ENCODE results near the gene CAVIN4. TPM values are rescaled to one million over a fixed set of nuclear protein-coding genes. Genes with fewer than 3 reads are reported as not detected.

The CAVIN4 gene
- total RNA-seq, 3 donors from 2014 or later: 0.14 to 0.82 TPM; not detected in 1

GRCh38 chr9:100590481-100590880 lies 12.6 kb downstream of the CAVIN4 start:
- ATAC-seq (no peak), DNase-seq (no peak)
- TF ChIP-seq, protein P1, sequence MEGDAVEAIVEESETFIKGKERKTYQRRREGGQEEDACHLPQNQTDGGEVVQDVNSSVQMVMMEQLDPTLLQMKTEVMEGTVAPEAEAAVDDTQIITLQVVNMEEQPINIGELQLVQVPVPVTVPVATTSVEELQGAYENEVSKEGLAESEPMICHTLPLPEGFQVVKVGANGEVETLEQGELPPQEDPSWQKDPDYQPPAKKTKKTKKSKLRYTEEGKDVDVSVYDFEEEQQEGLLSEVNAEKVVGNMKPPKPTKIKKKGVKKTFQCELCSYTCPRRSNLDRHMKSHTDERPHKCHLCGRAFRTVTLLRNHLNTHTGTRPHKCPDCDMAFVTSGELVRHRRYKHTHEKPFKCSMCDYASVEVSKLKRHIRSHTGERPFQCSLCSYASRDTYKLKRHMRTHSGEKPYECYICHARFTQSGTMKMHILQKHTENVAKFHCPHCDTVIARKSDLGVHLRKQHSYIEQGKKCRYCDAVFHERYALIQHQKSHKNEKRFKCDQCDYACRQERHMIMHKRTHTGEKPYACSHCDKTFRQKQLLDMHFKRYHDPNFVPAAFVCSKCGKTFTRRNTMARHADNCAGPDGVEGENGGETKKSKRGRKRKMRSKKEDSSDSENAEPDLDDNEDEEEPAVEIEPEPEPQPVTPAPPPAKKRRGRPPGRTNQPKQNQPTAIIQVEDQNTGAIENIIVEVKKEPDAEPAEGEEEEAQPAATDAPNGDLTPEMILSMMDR (IDR thresholded peaks at IDR 0.05): no peak
- H3K4me3 ChIP-seq: no peak overlapping the region
- no peaks in the 10 kb centered on the region for H3K9me3 ChIP-seq
- no peaks in the 10 kb centered on the region for H3K36me3 ChIP-seq (ENCODE audit: low read depth)
- intact Hi-C loops (cut with DNase I, micrococcal nuclease): loop anchor here in 1 of 2 donors (10.0 kb wide), 1 partner anchor 146 kb away; no protein-coding TSS in a partner anchor
- H3K4me1 ChIP-seq (ENCODE audit: low read depth): no peaks in the 10 kb centered on the region

DNA sequence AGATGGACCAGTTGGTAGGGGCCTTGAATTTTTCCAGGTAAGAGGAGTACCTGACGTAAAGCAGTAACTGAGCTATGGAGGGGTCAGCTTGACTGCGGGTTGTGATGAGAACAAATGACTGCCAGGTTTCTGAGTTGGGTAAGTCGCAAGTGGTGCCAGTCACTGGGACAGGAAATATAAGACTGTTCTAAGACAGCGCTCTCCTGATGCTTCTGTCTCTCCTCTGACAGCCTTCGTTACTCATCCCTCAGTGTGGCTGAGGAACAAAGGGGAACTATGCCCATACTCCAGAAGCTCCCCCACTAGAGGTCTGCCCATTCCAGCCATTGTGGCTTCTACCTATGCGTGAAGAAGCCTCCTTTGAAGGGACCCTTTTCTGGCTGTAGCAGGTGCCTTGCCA lies 13.3 kb downstream of the CAVIN4 start:
- H3K4me3 ChIP-seq: no peak overlapping the region
- DNase-seq: no peak
- H3K36me3 ChIP-seq (ENCODE audit: low read depth): no peaks in the 10 kb centered on the region
- TF ChIP-seq, protein P1 (IDR thresholded peaks at IDR 0.05): no peak
- no peak for ATAC-seq
- intact Hi-C loops (cut with DNase I, micrococcal nuclease): loop anchor here in 1 of 2 donors (10.0 kb wide), 1 partner anchor 146 kb away; no protein-coding TSS in a partner anchor
- no peaks in the 10 kb centered on the region for H3K9me3 ChIP-seq
- H3K4me1 ChIP-seq (ENCODE audit: low read depth): no peaks in the 10 kb centered on the region

- Histone ChIP-seq H3K4me3 (no peak overlapping the region), H3K4me1 (ENCODE audit: low read depth) (no peaks in the 10 kb centered on the region), H3K36me3 (ENCODE audit: low read depth) (no peaks in the 10 kb centered on the region), H3K9me3 (no peaks in the 10 kb centered on the region)
- no peak for ATAC-seq
- intact Hi-C loops (cut with DNase I, micrococcal nuclease): loop anchor here in 1 of 2 donors (10.0 kb wide), 1 partner anchor 147 kb away; no protein-coding TSS in a partner anchor
- TF ChIP-seq, protein P1 (IDR thresholded peaks at IDR 0.05): no peak
- DNase-seq: no peak
Observed at GRCh38 chr9:100591639-100592412, 13.9 kb downstream of the CAVIN4 start.

DNA sequence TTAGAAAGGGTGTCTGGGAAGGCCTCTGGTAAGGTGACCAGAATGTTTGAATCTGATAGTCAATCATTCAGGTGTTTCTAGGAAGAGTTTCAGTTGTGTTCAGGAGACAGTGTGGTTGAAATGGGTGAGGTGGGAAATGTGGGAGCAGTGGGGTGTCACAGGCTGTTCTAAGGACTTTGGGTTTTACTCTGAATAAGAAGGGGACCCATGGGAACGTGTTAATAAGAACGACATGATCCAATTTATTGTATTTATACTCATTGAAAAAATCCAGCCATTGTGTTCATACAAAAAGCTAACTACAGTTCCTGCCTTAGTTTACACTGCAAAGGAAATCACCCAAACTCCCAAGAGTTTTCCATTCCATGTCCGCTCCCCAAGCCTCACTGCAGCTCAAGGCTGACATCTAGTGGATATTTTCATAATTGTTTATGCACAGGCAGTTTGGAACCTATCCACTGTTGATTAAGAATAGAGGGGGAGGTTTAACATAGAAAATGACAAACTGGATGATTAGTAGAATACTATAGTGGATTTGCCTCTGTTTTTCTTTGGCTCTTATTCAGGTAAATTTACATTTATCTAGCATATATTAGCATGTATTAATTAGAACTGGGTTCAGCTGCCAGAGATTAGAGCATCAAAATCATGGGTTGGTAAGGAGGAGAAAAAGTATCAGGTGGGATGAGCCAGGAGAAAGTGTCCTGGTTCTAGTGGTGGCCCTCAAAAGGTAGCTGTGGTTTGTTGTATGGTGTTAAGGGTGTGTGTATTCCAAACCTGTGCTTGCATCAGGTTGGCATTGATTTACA lies 17.7 kb downstream of the CAVIN4 start:
- DNase-seq (peak in 1 of 3 donors; percentile 55), ATAC-seq (peak; percentile 44)
- intact Hi-C loops (cut with DNase I, micrococcal nuclease): loop anchor here in 1 of 2 donors (10.0 kb wide), 1 partner anchor 151 kb away; no protein-coding TSS in a partner anchor
- Histone ChIP-seq H3K4me3 (no peak overlapping the region), H3K9me3 (no peaks in the 10 kb centered on the region), H3K4me1 (ENCODE audit: low read depth) (peaks cover 4% of the 10 kb centered on the region), H3K36me3 (ENCODE audit: low read depth) (no peaks in the 10 kb centered on the region)
- TF ChIP-seq, protein P1 (IDR thresholded peaks at IDR 0.05): peak; percentile 44

- H3K9me3 ChIP-seq: no peaks in the 10 kb centered on the region
- no peak for DNase-seq
- TF ChIP-seq, protein P1 (IDR thresholded peaks at IDR 0.05): no peak
- no peaks in the 10 kb centered on the region for H3K36me3 ChIP-seq (ENCODE audit: low read depth)
- no peak overlapping the region for H3K4me3 ChIP-seq
- no peak for ATAC-seq
- H3K4me1 ChIP-seq (ENCODE audit: low read depth): peaks cover 4% of the 10 kb centered on the region
- intact Hi-C loops (cut with DNase I, micrococcal nuclease): loop anchor here in 1 of 2 donors (10.0 kb wide), 1 partner anchor 152 kb away; no protein-coding TSS in a partner anchor
Observed at GRCh38 chr9:100597236-100597635, 19.4 kb downstream of the CAVIN4 start.

Measured in mucosa of descending colon (tissue), 3 donors.